Measurements from ENCODE around the gene PCED1A. TPM values are rescaled to one million over a fixed set of nuclear protein-coding genes. Genes with fewer than 3 reads are reported as not detected.

PCED1A gene, protein sequence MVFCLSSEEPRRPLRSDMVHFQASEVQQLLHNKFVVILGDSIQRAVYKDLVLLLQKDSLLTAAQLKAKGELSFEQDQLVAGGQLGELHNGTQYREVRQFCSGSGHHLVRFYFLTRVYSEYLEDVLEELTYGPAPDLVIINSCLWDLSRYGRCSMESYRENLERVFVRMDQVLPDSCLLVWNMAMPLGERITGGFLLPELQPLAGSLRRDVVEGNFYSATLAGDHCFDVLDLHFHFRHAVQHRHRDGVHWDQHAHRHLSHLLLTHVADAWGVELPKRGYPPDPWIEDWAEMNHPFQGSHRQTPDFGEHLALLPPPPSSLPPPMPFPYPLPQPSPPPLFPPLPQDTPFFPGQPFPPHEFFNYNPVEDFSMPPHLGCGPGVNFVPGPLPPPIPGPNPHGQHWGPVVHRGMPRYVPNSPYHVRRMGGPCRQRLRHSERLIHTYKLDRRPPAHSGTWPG
- total RNA-seq, result 10 to 100 TPM; 39.9 to 43.3 TPM

GRCh38 chr20:2840138-2840966, at the start of gene PCED1A, which contains the start of gene VPS16:
TSS of gene PCED1A (minus strand) at chr20:2840655. CDS start at chr20:2839912, 743 bp downstream.
TSS of gene VPS16 (plus strand) at chr20:2840745. CDS start at chr20:2840775, 30 bp downstream.
- DNase-seq (peak; percentile 96), ATAC-seq (ENCODE audit: low read depth) (peak; percentile 97)
- peaks cover 19% of the 10 kb centered on the region for H3K36me3 Mint-ChIP-seq
- peak within 1 kb of the TSS; percentile 83 for H3K4me3 Mint-ChIP-seq
- POLR2A ChIA-PET, result interaction anchor here (0.6 to 2.4 kb wide), 10 partner anchors 9 to 188 kb away, joined by 3 to 15 read pairs (median 6); partner anchors contain the start of genes NOP56 and PTPRA
- peak within 1 kb of the TSS; percentile 85 for H3K27ac Mint-ChIP-seq
- no peaks in the 10 kb centered on the region for H3K27me3 Mint-ChIP-seq
- no peaks in the 10 kb centered on the region for H3K9me3 Mint-ChIP-seq
- peaks cover 20% of the 10 kb centered on the region for H3K4me1 Mint-ChIP-seq

DNA sequence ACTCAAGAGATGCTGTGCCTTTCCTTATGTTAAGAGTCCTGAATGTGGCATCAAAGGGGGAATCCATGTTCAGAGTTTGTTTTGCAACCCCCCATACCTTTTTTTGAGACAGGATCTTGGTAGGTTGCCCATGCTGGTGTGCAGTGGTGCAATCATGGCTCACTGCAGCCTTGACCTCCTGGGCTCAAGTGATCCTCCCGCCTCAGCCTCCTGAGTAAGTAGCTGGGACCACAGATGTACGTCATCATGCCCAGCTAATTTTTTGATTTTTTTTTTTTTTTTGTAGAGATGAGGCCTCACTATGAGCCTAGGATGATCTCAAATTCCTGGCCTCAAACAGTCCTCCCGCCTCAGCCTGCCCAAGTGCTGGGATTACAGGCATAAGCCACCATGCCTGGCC, 49.3 kb upstream of the PCED1A start:
- Mint-ChIP-seq H3K27ac (no peak overlapping the region), H3K36me3 (peaks cover 30% of the 10 kb centered on the region), H3K4me3 (no peak overlapping the region), H3K27me3 (no peaks in the 10 kb centered on the region), H3K4me1 (peaks cover 31% of the 10 kb centered on the region), H3K9me3 (peaks cover 4% of the 10 kb centered on the region)
- no peak for DNase-seq
- POLR2A ChIA-PET, result no interaction called here
- no peak for ATAC-seq (ENCODE audit: low read depth)

DNA sequence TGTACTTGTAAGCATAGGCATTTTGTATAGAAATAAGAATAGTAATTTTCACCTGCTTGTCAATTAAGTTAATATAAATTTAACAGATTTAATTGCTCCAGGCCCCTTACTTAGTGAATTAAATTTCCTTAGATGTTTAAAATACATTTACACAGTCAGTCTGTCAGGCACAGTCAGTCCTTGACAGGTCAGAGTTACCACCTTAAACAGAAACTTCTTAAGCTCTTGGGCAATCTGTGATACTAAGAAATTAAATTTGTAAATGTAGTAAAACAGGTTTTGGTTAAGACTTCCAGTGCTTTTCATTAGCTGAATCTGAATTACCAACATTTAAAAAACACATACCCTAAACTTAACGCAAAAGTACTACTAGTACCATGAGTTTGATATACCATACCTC, 48.8 kb upstream of the PCED1A start:
- no peak overlapping the region for H3K27ac Mint-ChIP-seq

GRCh38 chr20:2888224-2888955, 47.9 kb upstream of the PCED1A start:
- H3K4me3 Mint-ChIP-seq, result no peak overlapping the region
- H3K4me1 Mint-ChIP-seq, result peaks cover 35% of the 10 kb centered on the region
- ATAC-seq (ENCODE audit: low read depth), result no peak
- DNase-seq, result no peak
- no peak overlapping the region for H3K27ac Mint-ChIP-seq
- H3K36me3 Mint-ChIP-seq, result peaks cover 25% of the 10 kb centered on the region
- H3K27me3 Mint-ChIP-seq, result no peaks in the 10 kb centered on the region
- POLR2A ChIA-PET, result no interaction called here
- H3K9me3 Mint-ChIP-seq, result no peaks in the 10 kb centered on the region

More for the DNA sequence above, 48.8 kb upstream of the PCED1A start:
- H3K27me3 Mint-ChIP-seq, result no peaks in the 10 kb centered on the region
- DNase-seq (no peak), ATAC-seq (ENCODE audit: low read depth) (no peak)
- peaks cover 1% of the 10 kb centered on the region for H3K9me3 Mint-ChIP-seq
- no peak overlapping the region for H3K4me3 Mint-ChIP-seq
- H3K4me1 Mint-ChIP-seq, result peaks cover 34% of the 10 kb centered on the region
- peaks cover 28% of the 10 kb centered on the region for H3K36me3 Mint-ChIP-seq
- POLR2A ChIA-PET, result no interaction called here

- DNase-seq (no peak), ATAC-seq (ENCODE audit: low read depth) (no peak)
- no peak overlapping the region for H3K27ac Mint-ChIP-seq
- peaks cover 33% of the 10 kb centered on the region for H3K4me1 Mint-ChIP-seq
- H3K36me3 Mint-ChIP-seq, result peaks cover 21% of the 10 kb centered on the region
- H3K4me3 Mint-ChIP-seq, result no peak overlapping the region
- H3K27me3 Mint-ChIP-seq, result no peaks in the 10 kb centered on the region
- POLR2A ChIA-PET, result no interaction called here
- no peaks in the 10 kb centered on the region for H3K9me3 Mint-ChIP-seq
These were observed 47.3 kb upstream of the PCED1A start for GRCh38 chr20:2887715-2888114.

GRCh38 chr20:2883726-2884637, 43.5 kb upstream of the PCED1A start:
- ATAC-seq (ENCODE audit: low read depth) (no peak), DNase-seq (no peak)
- peaks cover 8% of the 10 kb centered on the region for H3K36me3 Mint-ChIP-seq
- no peak overlapping the region for H3K27ac Mint-ChIP-seq
- POLR2A ChIA-PET, result interaction anchor here (0.7 kb wide), 1 partner anchor 22 kb away, joined by 3 read pairs; no protein-coding TSS in a partner anchor
- no peaks in the 10 kb centered on the region for H3K9me3 Mint-ChIP-seq
- peaks cover 21% of the 10 kb centered on the region for H3K4me1 Mint-ChIP-seq
- H3K4me3 Mint-ChIP-seq, result no peak overlapping the region
- H3K27me3 Mint-ChIP-seq, result no peaks in the 10 kb centered on the region

DNA sequence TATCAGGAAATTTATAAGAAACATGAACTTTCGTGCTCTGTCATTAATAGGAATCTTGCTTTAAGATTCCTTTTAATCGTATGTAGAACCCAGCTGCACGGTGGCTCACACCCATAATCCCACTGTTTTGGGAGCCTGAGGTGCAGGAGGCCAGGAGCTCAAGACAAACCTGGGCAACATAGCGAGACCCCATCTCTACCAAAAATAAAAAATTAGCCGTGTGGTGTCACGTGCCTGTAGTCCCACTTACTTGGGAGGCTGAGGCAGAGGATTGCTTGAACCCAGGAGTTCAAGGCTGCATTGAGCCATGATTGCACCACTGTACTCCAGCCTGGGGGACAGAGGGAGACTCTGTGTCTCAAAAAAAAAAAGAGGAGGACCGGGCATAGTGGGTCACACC, 40.2 kb upstream of the PCED1A start:
- H3K27me3 Mint-ChIP-seq, result no peaks in the 10 kb centered on the region
- no peak for ATAC-seq (ENCODE audit: low read depth)
- H3K27ac Mint-ChIP-seq, result no peak overlapping the region
- DNase-seq, result no peak
- POLR2A ChIA-PET, result no interaction called here
- H3K4me1 Mint-ChIP-seq, result peaks cover 21% of the 10 kb centered on the region
- peaks cover 17% of the 10 kb centered on the region for H3K36me3 Mint-ChIP-seq
- no peaks in the 10 kb centered on the region for H3K9me3 Mint-ChIP-seq
- H3K4me3 Mint-ChIP-seq, result no peak overlapping the region

- no peak for ATAC-seq (ENCODE audit: low read depth)
- DNase-seq, result no peak
- POLR2A ChIA-PET, result no interaction called here
- H3K27me3 Mint-ChIP-seq, result no peaks in the 10 kb centered on the region
- H3K36me3 Mint-ChIP-seq, result peaks cover 19% of the 10 kb centered on the region
- H3K4me1 Mint-ChIP-seq, result peaks cover 26% of the 10 kb centered on the region
- no peaks in the 10 kb centered on the region for H3K9me3 Mint-ChIP-seq
- no peak overlapping the region for H3K4me3 Mint-ChIP-seq
- H3K27ac Mint-ChIP-seq, result no peak overlapping the region
These were observed 38.7 kb upstream of the PCED1A start for GRCh38 chr20:2879146-2879545.

GRCh38 chr20:2878515-2878914, 38.1 kb upstream of the PCED1A start:
- no peak overlapping the region for H3K4me3 Mint-ChIP-seq

GRCh38 chr20:2875690-2876203, 35.3 kb upstream of the PCED1A start:
- H3K4me3 Mint-ChIP-seq, result peak overlapping the region; percentile 6
- H3K4me1 Mint-ChIP-seq, result peaks cover 39% of the 10 kb centered on the region
- no peaks in the 10 kb centered on the region for H3K9me3 Mint-ChIP-seq
- no peaks in the 10 kb centered on the region for H3K27me3 Mint-ChIP-seq
- no peak overlapping the region for H3K27ac Mint-ChIP-seq
- peaks cover 16% of the 10 kb centered on the region for H3K36me3 Mint-ChIP-seq
- ATAC-seq (ENCODE audit: low read depth) (no peak), DNase-seq (no peak)
- POLR2A ChIA-PET, result no interaction called here

More at GRCh38 chr20:2878515-2878914, 38.1 kb upstream of the PCED1A start:
- Mint-ChIP-seq H3K4me1 (peaks cover 24% of the 10 kb centered on the region), H3K9me3 (no peaks in the 10 kb centered on the region), H3K27ac (no peak overlapping the region), H3K36me3 (peaks cover 19% of the 10 kb centered on the region), H3K27me3 (no peaks in the 10 kb centered on the region)
- ATAC-seq (ENCODE audit: low read depth) (no peak), DNase-seq (no peak)
- POLR2A ChIA-PET, result no interaction called here

- H3K27me3 Mint-ChIP-seq, result no peaks in the 10 kb centered on the region
- peak overlapping the region; percentile 90 for H3K4me3 Mint-ChIP-seq
- no peak for DNase-seq
- POLR2A ChIA-PET, result interaction anchor here (0.9 to 1.8 kb wide), 2 partner anchors 10 to 181 kb away, joined by 3 to 8 read pairs; partner anchors contain the start of gene EBF4
- ATAC-seq (ENCODE audit: low read depth), result no peak
- peaks cover 42% of the 10 kb centered on the region for H3K4me1 Mint-ChIP-seq
- peak overlapping the region; percentile 83 for H3K27ac Mint-ChIP-seq
- H3K9me3 Mint-ChIP-seq, result no peaks in the 10 kb centered on the region
- H3K36me3 Mint-ChIP-seq, result peaks cover 16% of the 10 kb centered on the region
These were observed 34.0 kb upstream of the PCED1A start for GRCh38 chr20:2874456-2874855.

- POLR2A ChIA-PET, result interaction anchor here (1.0 to 3.3 kb wide), 7 partner anchors 9 to 284 kb away, joined by 3 to 15 read pairs (median 4); partner anchors contain the start of genes NOP56, PCED1A and VPS16
- Mint-ChIP-seq H3K27me3 (no peaks in the 10 kb centered on the region), H3K4me3 (peak overlapping the region; percentile 90), H3K4me1 (peaks cover 42% of the 10 kb centered on the region), H3K9me3 (no peaks in the 10 kb centered on the region), H3K27ac (peak overlapping the region; percentile 83), H3K36me3 (peaks cover 14% of the 10 kb centered on the region)
- no peak for ATAC-seq (ENCODE audit: low read depth)
- DNase-seq, result no peak
These were observed 33.2 kb upstream of the PCED1A start for GRCh38 chr20:2873747-2874041.
